NOMO-1 treated with DMSO at 0.1 percent for 48 hours (cell line): ENCODE data around the gene ABCA7.

ENCODE experiments used
- DNase-seq: peaks from one replicate; lab custom pipeline; 2025; ENCODE audit not compliant: unreplicated experiment; lab: John Stamatoyannopoulos, UW

The ABCA7 gene

GRCh38 chr19:1069009-1069779 is 29.3 kb downstream of the ABCA7 start:
- DNase-seq = peak; percentile 95

- no peak for DNase-seq
These were observed 30.6 kb downstream of the ABCA7 start for GRCh38 chr19:1070576-1070930.

- DNase-seq = no peak
These were observed 31.3 kb downstream of the ABCA7 start for GRCh38 chr19:1070931-1071791.

- DNase-seq = no peak
These were observed 32.6 kb downstream of the ABCA7 start for GRCh38 chr19:1072371-1073015.

GRCh38 chr19:1073063-1073955 is 33.4 kb downstream of the ABCA7 start:
- no peak for DNase-seq

- no peak for DNase-seq
These were observed 34.1 kb downstream of the ABCA7 start for GRCh38 chr19:1073956-1074517.

GRCh38 chr19:1074544-1075283 is 34.8 kb downstream of the ABCA7 start:
- DNase-seq = peak; percentile 84

- no peak for DNase-seq
These were observed 36.1 kb downstream of the ABCA7 start for GRCh38 chr19:1076046-1076386.

- DNase-seq = peak; percentile 94
These were observed 37.0 kb downstream of the ABCA7 start for GRCh38 chr19:1076951-1077350.

- no peak for DNase-seq
These were observed 39.7 kb downstream of the ABCA7 start for GRCh38 chr19:1079566-1080111.

GRCh38 chr19:1080360-1081161 is 40.7 kb downstream of the ABCA7 start:
- no peak for DNase-seq

GRCh38 chr19:1081301-1082164 is 41.6 kb downstream of the ABCA7 start:
- DNase-seq = no peak

GRCh38 chr19:1082165-1082927 is 42.4 kb downstream of the ABCA7 start:
- DNase-seq = peak; percentile 60

- DNase-seq = no peak
These were observed 43.3 kb downstream of the ABCA7 start for GRCh38 chr19:1082928-1083816.

- no peak for DNase-seq
These were observed 44.3 kb downstream of the ABCA7 start for GRCh38 chr19:1084024-1084868.
